MCF 10A (cell line): Measurements from ENCODE around the gene GRIA1. TPM values are rescaled to one million over a fixed set of nuclear protein-coding genes. Genes with fewer than 3 reads are reported as not detected.

Experiments
- BruUV-seq: library from RNA; stranded (reverse); fragments of 400-500 nt; replicated peaks from 2 replicates; lab custom pipeline; 2021; lab: Mats Ljungman, UMichigan
- CTCF ChIA-PET: fragments of 300-600 bp; sonication (Branson Sonifier 250); formaldehyde crosslinking; extraction: SDS; loops from one replicate; lab custom pipeline; 2021; ENCODE audit warnings: antibody characterized with exemption, inconsistent platforms; lab: Yijun Ruan, JAX
- POLR2A ChIA-PET: fragments of 300-600, 350-650 bp; sonication (Branson Sonifier 250); formaldehyde crosslinking; extraction: SDS; loops from one replicate; lab custom pipeline; 2020; ENCODE audit warnings: antibody characterized with exemption, inconsistent platforms; lab: Yijun Ruan, JAX
- DNase-seq: peaks from one replicate; pipeline ENCODE4 v3.0.0-alpha.2; 2018; ENCODE audit not compliant: unreplicated experiment
- H3K27ac Mint-ChIP-seq: one replicate; pipeline ENCODE4 v1.8.0; 2022; ENCODE audit warnings: mild to moderate bottlenecking, low read depth, mixed read lengths; ENCODE audit not compliant: unreplicated experiment
- H3K27me3 Mint-ChIP-seq: one replicate; pipeline ENCODE4 v1.8.0; 2022; ENCODE audit warnings: mixed read lengths; ENCODE audit not compliant: insufficient read depth, unreplicated experiment
- H3K36me3 Mint-ChIP-seq: one replicate; pipeline ENCODE4 v1.8.0; 2022; ENCODE audit warnings: mild to moderate bottlenecking, moderate library complexity, mixed read lengths; ENCODE audit not compliant: insufficient read depth, unreplicated experiment
- H3K4me1 Mint-ChIP-seq: one replicate; pipeline ENCODE4 v1.8.0; 2022; ENCODE audit warnings: mixed read lengths; ENCODE audit not compliant: insufficient read depth, unreplicated experiment
- H3K4me3 Mint-ChIP-seq: one replicate; pipeline ENCODE4 v1.8.0; 2022; ENCODE audit warnings: mild to moderate bottlenecking, moderate library complexity, mixed read lengths; ENCODE audit not compliant: unreplicated experiment
- H3K9me3 Mint-ChIP-seq: one replicate; pipeline ENCODE4 v1.8.0; 2022; ENCODE audit warnings: mixed read lengths; ENCODE audit not compliant: unreplicated experiment
- intact Hi-C: fragments of 100-400 bp; cut with micrococcal nuclease; formaldehyde crosslinking; loops from 2 replicates; pipeline ENCODE4 v1.14.1; 2022
- total RNA-seq: library from RNA; stranded (reverse); gene quantifications from 2 replicates; pipeline ENCODE4 v1.2.3, GENCODE V29; 2022
- TF ChIP-seq, protein P1 (sequence below): fragments of 200-600 bp; IDR thresholded peaks from one replicate; pipeline ENCODE4 v1.8.0; 2022; ENCODE audit warnings: antibody characterized with exemption, mild to moderate bottlenecking; ENCODE audit not compliant: unreplicated experiment

GRIA1 gene
- total RNA-seq, 1 experiment from 2014 or later = not detected

DNA sequence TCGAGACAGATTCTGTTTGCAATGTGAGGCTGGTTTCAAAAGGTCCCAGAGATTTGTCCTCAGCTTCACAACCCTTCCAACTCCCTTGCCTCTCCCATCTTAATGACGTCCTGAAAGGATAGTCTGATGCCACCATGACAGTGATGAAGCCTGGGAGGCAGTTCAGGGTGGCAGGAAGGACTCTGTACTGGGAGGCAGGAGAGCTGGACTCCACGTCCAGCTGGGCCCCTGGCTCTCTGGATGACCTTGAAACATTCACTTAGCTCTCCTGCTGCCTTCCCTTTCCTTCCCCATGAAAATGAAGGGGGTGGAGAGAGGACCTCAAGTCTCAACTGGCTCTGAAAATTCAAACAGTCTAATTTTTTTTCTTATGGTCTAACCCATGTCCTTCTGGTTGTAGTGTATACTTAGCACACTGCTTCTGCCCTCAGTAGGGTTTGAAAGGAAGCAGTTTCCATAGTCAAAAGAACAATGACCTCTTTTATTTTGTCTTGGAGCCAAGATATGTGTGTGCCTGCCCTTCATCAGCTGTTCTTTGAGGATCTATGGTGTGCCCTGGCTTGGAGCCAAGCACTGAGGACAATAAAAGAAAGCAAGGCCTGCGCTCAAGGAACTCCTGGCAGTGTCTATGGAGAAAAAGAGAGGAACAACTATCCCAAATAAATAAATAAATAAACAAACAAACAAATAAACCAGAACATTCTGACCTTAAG lies 188.3 kb downstream of the GRIA1 start:
- no peak overlapping the region for H3K27ac Mint-ChIP-seq
- CTCF ChIA-PET = interaction anchor here (0.7 to 1.7 kb wide), 5 partner anchors 10 to 286 kb away, joined by 3 to 7 read pairs (median 3); no protein-coding TSS in a partner anchor
- no peaks in the 10 kb centered on the region for H3K27me3 Mint-ChIP-seq
- POLR2A ChIA-PET = interaction anchor here (0.7 kb wide), 1 partner anchor 27 kb away, joined by 3 read pairs; no protein-coding TSS in a partner anchor
- peak; percentile 17 for DNase-seq
- H3K36me3 Mint-ChIP-seq = no peaks in the 10 kb centered on the region
- intact Hi-C loops = no loop called here
- TF ChIP-seq, protein P1, sequence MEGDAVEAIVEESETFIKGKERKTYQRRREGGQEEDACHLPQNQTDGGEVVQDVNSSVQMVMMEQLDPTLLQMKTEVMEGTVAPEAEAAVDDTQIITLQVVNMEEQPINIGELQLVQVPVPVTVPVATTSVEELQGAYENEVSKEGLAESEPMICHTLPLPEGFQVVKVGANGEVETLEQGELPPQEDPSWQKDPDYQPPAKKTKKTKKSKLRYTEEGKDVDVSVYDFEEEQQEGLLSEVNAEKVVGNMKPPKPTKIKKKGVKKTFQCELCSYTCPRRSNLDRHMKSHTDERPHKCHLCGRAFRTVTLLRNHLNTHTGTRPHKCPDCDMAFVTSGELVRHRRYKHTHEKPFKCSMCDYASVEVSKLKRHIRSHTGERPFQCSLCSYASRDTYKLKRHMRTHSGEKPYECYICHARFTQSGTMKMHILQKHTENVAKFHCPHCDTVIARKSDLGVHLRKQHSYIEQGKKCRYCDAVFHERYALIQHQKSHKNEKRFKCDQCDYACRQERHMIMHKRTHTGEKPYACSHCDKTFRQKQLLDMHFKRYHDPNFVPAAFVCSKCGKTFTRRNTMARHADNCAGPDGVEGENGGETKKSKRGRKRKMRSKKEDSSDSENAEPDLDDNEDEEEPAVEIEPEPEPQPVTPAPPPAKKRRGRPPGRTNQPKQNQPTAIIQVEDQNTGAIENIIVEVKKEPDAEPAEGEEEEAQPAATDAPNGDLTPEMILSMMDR = no peak
- H3K4me1 Mint-ChIP-seq = no peaks in the 10 kb centered on the region
- BruUV-seq = no TSS peak
- no peaks in the 10 kb centered on the region for H3K9me3 Mint-ChIP-seq
- H3K4me3 Mint-ChIP-seq = no peak overlapping the region

DNA sequence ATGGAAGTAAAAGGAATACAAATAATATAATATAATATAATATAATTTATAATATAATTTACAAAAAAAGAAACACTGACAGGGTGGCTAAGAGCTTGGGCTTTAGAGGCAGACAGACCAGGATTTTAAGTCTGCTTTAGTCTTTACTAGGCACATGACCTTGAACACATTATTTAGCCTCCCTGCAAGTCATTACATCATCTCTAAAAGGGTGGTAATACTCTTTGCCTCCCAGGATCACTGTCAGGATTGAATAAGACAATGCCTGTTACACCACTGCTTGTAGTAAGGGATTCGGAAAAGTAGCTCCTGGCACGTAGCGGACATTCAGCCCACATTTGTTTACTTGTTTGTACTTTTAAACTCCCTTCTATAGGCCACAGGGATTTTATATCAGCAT lies 199.8 kb downstream of the GRIA1 start:
- no peak for DNase-seq
- CTCF ChIA-PET = no interaction called here
- H3K9me3 Mint-ChIP-seq = no peaks in the 10 kb centered on the region
- intact Hi-C loops = loop anchor here (5.0 kb wide), 1 partner anchor 193 kb away; no protein-coding TSS in a partner anchor
- no peak overlapping the region for H3K27ac Mint-ChIP-seq
- H3K4me3 Mint-ChIP-seq = no peak overlapping the region
- POLR2A ChIA-PET = no interaction called here
- no peaks in the 10 kb centered on the region for H3K36me3 Mint-ChIP-seq
- no peaks in the 10 kb centered on the region for H3K27me3 Mint-ChIP-seq
- no TSS peak for BruUV-seq
- TF ChIP-seq, protein P1 = no peak
- H3K4me1 Mint-ChIP-seq = no peaks in the 10 kb centered on the region

DNA sequence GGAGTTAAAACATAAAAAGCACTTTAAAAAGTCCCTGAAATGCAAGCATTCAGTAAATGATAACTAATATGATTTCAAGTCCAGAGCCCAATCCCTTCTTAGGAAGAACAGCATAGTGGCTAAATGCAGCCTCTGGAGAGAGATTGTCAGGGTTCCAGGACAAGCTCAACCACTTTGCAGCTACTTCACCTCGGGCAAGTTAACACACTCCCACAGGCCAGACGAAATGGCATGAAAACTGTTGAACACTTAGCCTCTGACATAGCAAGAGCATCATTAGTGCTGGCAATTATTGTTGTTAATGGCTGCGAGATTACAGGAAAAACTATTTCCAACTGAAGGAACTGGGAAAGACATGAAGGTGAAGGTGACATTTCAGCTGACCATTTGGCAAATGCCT lies 205.8 kb downstream of the GRIA1 start:
- TF ChIP-seq, protein P1 = no peak
- ChIA-PET POLR2A (no interaction called here), CTCF (interaction anchor here (0.6 to 1.0 kb wide), 2 partner anchors 23 to 269 kb away, joined by 3 read pairs; no protein-coding TSS in a partner anchor)
- no peaks in the 10 kb centered on the region for H3K27me3 Mint-ChIP-seq
- DNase-seq = no peak
- no peaks in the 10 kb centered on the region for H3K36me3 Mint-ChIP-seq
- no TSS peak for BruUV-seq
- intact Hi-C loops = no loop called here
- peaks cover 5% of the 10 kb centered on the region for H3K4me1 Mint-ChIP-seq
- H3K4me3 Mint-ChIP-seq = no peak overlapping the region
- H3K27ac Mint-ChIP-seq = no peak overlapping the region
- no peaks in the 10 kb centered on the region for H3K9me3 Mint-ChIP-seq

DNA sequence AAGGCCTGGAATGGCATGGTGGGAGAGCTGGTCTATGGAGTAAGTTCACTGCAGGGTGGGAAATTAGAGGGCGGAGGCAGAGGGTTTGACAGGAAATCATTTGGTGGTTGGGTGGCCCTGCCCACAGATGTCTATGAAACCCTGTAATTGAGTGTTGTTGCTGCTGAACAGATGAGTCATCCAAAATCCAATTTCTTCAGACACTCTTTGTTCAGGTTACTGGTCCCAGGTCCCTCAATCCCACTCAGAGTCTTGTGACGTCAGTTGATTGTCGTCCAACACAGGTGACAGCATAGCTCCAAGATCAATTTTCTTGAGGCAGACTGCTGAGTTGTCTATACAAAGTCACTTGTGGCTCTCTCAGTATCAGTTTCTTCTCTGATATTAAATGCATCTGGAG lies 208.6 kb downstream of the GRIA1 start:
- H3K9me3 Mint-ChIP-seq = no peaks in the 10 kb centered on the region
- peaks cover 5% of the 10 kb centered on the region for H3K4me1 Mint-ChIP-seq
- POLR2A ChIA-PET = no interaction called here
- no TSS peak for BruUV-seq
- CTCF ChIA-PET = interaction anchor here (1.3 kb wide), 1 partner anchor 62 kb away, joined by 3 read pairs; no protein-coding TSS in a partner anchor
- H3K27ac Mint-ChIP-seq = no peak overlapping the region
- TF ChIP-seq, protein P1 = no peak
- DNase-seq = peak; percentile 20
- intact Hi-C loops = no loop called here
- H3K27me3 Mint-ChIP-seq = no peaks in the 10 kb centered on the region
- H3K4me3 Mint-ChIP-seq = no peak overlapping the region
- no peaks in the 10 kb centered on the region for H3K36me3 Mint-ChIP-seq
